HL-60 (cell line): ENCODE measurements around the gene AGO3.

Experiments
- GABPA ChIP-seq: IDR thresholded peaks from 2 replicates; pipeline ENCODE4 v1.6.1; 2012; ENCODE audit warnings: low read depth
- POLR2AphosphoS5 ChIP-seq: IDR thresholded peaks from 2 replicates; pipeline ENCODE4 v1.6.1; 2012; ENCODE audit warnings: low read depth
- TF ChIP-seq, protein P1 (sequence below): IDR thresholded peaks from one replicate; pipeline ENCODE4 v1.5.1; 2011; ENCODE audit warnings: low read length, control low read depth, inconsistent platforms; ENCODE audit not compliant: insufficient read depth
- TF ChIP-seq, protein P2 (sequence below): IDR thresholded peaks from 2 replicates; pipeline ENCODE4 v1.6.1; 2012; ENCODE audit warnings: low read depth; ENCODE audit not compliant: insufficient replicate concordance

DNA sequence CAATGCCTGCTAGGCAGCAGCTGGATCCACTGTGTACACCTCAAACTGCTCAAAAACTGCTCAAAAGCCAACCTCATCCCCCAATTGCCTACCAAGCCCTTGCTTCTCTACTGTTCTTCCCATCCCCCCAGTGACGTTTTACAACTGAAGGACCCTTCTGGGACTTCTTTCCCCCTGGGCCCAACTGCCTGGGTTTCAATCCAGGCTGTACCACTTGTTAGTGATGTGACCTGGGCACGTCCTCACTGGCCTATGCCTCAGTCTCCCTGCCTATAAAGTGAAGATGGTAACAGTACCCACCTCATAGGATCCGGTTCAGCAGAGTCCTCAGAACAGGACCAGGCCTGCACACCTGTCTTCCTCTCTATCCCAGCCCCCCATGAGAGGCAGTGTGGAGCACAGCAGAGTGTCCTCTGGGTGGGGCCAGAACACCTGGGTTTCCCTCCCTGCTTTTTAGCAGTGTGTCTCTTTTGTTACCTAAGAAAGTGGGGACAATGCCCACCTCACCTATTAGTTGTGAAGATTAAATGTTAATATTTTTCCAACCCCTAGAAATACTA is 151.1 kb downstream of the AGO3 start:
- TF ChIP-seq, protein P1, sequence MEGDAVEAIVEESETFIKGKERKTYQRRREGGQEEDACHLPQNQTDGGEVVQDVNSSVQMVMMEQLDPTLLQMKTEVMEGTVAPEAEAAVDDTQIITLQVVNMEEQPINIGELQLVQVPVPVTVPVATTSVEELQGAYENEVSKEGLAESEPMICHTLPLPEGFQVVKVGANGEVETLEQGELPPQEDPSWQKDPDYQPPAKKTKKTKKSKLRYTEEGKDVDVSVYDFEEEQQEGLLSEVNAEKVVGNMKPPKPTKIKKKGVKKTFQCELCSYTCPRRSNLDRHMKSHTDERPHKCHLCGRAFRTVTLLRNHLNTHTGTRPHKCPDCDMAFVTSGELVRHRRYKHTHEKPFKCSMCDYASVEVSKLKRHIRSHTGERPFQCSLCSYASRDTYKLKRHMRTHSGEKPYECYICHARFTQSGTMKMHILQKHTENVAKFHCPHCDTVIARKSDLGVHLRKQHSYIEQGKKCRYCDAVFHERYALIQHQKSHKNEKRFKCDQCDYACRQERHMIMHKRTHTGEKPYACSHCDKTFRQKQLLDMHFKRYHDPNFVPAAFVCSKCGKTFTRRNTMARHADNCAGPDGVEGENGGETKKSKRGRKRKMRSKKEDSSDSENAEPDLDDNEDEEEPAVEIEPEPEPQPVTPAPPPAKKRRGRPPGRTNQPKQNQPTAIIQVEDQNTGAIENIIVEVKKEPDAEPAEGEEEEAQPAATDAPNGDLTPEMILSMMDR: no peak
- TF ChIP-seq GABPA (no peak), POLR2AphosphoS5 (no peak)
- TF ChIP-seq, protein P2, sequence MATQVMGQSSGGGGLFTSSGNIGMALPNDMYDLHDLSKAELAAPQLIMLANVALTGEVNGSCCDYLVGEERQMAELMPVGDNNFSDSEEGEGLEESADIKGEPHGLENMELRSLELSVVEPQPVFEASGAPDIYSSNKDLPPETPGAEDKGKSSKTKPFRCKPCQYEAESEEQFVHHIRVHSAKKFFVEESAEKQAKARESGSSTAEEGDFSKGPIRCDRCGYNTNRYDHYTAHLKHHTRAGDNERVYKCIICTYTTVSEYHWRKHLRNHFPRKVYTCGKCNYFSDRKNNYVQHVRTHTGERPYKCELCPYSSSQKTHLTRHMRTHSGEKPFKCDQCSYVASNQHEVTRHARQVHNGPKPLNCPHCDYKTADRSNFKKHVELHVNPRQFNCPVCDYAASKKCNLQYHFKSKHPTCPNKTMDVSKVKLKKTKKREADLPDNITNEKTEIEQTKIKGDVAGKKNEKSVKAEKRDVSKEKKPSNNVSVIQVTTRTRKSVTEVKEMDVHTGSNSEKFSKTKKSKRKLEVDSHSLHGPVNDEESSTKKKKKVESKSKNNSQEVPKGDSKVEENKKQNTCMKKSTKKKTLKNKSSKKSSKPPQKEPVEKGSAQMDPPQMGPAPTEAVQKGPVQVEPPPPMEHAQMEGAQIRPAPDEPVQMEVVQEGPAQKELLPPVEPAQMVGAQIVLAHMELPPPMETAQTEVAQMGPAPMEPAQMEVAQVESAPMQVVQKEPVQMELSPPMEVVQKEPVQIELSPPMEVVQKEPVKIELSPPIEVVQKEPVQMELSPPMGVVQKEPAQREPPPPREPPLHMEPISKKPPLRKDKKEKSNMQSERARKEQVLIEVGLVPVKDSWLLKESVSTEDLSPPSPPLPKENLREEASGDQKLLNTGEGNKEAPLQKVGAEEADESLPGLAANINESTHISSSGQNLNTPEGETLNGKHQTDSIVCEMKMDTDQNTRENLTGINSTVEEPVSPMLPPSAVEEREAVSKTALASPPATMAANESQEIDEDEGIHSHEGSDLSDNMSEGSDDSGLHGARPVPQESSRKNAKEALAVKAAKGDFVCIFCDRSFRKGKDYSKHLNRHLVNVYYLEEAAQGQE: no peak
